Upper lobe of left lung (tissue), 4 donors: ENCODE results near the gene JDP2.

Experiments used
- EP300 ChIP-seq, 4 donors: sonication (generic); formaldehyde crosslinking; IDR thresholded peaks; one replicate each; pipeline ENCODE4 v1.5.1; 2017; ENCODE audit warnings: antibody characterized with exemption in 4 of 4, control low read depth in 2 of 4
- POLR2A ChIP-seq, 4 donors: fragments of 450-650 bp; IDR thresholded peaks; one replicate each; pipeline ENCODE4 v1.5.1; 2016 to 2017; ENCODE audit warnings: antibody characterized with exemption in 4 of 4, mild to moderate bottlenecking in 2 of 4
- TF ChIP-seq, protein P1 (sequence below), 6 experiments: fragments of 450-650 bp in 4 of 6; fragments of 200-600 bp in 2 of 6; sonication (generic) in 2 of 6; IDR thresholded peaks; one replicate each; pipeline ENCODE4 v1.5.1; 2016 to 2019; ENCODE audit warnings: antibody characterized with exemption in 6 of 6

DNA sequence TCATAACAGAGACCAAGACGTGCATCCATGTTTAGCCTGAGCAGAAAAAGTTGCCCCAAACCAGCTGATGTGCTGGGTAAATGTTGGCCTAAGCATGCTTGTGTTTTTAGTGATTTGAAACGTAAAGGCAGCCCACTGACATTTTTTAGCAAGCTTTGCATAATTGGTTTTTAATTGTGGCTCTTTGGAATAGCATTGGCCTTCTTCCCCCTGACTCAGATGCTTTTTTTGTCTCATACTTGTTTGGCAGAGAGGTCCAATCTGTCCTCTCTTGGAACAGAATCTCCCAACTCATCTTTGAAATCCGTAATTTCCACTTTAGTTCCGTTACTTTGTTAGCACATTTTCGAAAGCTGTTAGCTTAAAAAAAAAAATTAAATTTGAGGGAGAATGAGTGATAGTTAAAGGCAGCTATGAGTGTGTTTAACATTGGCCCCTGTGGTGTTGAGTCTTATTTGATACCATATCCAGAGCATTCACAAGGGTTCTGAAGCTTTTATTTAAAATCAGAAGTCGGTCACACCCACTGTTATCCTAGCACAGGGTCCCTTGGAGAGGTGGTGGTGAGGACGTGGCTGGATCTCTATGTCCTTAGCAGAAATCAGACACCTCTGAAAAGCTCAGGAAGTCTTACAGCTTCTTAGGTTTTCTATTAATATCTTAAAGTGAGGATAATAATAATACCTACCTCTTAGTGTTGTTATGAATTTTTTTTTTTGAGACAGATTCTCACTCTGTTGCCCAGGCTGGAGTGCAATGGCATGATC lies 15.6 kb downstream of the JDP2 start:
- TF ChIP-seq EP300 (IDR thresholded peaks at IDR 0.05) (no peak), POLR2A (IDR thresholded peaks at IDR 0.05) (no peak)
- TF ChIP-seq, protein P1, sequence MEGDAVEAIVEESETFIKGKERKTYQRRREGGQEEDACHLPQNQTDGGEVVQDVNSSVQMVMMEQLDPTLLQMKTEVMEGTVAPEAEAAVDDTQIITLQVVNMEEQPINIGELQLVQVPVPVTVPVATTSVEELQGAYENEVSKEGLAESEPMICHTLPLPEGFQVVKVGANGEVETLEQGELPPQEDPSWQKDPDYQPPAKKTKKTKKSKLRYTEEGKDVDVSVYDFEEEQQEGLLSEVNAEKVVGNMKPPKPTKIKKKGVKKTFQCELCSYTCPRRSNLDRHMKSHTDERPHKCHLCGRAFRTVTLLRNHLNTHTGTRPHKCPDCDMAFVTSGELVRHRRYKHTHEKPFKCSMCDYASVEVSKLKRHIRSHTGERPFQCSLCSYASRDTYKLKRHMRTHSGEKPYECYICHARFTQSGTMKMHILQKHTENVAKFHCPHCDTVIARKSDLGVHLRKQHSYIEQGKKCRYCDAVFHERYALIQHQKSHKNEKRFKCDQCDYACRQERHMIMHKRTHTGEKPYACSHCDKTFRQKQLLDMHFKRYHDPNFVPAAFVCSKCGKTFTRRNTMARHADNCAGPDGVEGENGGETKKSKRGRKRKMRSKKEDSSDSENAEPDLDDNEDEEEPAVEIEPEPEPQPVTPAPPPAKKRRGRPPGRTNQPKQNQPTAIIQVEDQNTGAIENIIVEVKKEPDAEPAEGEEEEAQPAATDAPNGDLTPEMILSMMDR (IDR thresholded peaks at IDR 0.05): no peak
